GM12873 (cell line): ENCODE results near the gene SCGB1D2.

Experiments used
- TF ChIP-seq, protein P1 (sequence below): IDR thresholded peaks from 2 replicates; pipeline ENCODE4 v1.5.1; 2012; ENCODE audit warnings: low read depth, mild to moderate bottlenecking, moderate library complexity, low read length, control low read depth; ENCODE audit not compliant: insufficient read depth; ENCODE audit errors: missing control alignments

The SCGB1D2 gene

DNA sequence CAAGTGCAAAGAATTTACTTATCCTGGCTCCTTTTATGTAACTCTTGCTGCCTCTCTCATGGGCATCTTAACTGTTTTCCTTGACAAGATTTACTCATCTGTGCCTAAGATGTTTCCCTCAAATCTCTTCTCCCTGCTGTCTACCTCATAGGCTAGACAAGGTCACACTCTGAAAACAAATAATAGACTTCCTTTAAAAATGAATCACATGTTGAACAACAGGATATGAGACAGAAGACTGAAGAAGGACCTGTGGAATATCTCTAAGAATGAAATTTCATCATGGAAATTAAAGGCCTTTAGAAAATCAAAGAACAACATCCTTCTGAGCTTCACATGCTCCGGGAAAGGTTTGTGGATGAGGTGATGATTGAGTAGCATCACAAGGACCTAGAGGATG, 22.0 kb downstream of the SCGB1D2 start:
- TF ChIP-seq, protein P1, sequence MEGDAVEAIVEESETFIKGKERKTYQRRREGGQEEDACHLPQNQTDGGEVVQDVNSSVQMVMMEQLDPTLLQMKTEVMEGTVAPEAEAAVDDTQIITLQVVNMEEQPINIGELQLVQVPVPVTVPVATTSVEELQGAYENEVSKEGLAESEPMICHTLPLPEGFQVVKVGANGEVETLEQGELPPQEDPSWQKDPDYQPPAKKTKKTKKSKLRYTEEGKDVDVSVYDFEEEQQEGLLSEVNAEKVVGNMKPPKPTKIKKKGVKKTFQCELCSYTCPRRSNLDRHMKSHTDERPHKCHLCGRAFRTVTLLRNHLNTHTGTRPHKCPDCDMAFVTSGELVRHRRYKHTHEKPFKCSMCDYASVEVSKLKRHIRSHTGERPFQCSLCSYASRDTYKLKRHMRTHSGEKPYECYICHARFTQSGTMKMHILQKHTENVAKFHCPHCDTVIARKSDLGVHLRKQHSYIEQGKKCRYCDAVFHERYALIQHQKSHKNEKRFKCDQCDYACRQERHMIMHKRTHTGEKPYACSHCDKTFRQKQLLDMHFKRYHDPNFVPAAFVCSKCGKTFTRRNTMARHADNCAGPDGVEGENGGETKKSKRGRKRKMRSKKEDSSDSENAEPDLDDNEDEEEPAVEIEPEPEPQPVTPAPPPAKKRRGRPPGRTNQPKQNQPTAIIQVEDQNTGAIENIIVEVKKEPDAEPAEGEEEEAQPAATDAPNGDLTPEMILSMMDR: no peak

DNA sequence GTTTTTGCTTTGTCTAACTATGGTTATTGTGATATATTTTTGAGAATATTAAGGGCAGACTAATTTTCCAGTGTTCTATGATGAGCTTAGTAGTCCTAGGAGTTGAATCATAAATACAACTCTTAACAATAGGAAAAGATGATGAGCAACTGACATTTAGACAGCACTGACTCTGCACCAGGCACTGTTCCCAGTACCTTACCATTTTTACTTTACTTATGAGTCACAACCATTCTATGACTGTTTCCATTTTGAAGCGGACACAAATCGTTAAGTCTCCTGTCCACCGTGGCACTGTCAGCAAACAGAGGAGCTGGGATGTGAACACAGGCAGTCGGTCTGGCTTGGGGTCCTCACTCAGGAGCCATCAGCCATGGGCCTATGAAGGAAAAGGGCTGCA, 24.5 kb downstream of the SCGB1D2 start:
- TF ChIP-seq, protein P1: no peak

DNA sequence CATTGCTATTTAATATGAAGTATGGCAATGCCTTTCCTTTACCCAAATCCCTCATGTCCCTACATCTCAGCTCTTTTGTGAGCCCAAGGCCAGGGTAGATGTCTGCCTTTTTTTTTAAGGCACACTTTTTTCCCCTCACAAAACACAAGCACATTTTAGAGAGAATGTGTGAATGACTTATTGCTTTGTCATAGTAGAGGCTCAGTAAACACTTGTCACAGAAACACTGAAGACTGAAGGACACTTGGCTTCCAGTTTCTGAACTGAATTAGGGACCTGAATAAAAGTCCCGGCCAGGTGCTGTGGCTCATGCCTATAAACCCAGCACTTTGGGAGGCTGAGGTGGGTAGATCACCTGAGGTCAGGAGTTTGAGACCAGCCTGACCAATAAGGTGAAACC, 25.0 kb downstream of the SCGB1D2 start:
- TF ChIP-seq, protein P1: no peak

DNA sequence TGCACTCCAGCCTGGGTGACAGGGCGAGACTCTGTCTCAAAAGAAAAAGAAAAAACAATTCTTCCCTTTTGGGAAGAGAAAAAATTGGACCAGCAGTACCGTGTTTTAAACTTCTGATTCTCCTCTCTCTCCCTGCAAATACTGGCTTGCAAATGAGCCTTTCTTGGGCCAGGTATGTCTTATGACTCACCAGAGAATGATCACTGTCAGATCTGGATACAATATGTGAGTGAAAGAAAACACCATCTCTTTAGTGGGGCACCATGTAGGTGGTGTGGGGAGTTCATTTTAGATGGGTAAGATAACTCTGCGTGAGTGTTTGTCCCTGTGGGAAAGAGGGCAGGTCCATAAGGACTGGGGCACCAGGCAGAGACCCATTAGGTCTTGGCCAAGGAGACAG, 25.5 kb downstream of the SCGB1D2 start:
- TF ChIP-seq, protein P1: no peak

DNA sequence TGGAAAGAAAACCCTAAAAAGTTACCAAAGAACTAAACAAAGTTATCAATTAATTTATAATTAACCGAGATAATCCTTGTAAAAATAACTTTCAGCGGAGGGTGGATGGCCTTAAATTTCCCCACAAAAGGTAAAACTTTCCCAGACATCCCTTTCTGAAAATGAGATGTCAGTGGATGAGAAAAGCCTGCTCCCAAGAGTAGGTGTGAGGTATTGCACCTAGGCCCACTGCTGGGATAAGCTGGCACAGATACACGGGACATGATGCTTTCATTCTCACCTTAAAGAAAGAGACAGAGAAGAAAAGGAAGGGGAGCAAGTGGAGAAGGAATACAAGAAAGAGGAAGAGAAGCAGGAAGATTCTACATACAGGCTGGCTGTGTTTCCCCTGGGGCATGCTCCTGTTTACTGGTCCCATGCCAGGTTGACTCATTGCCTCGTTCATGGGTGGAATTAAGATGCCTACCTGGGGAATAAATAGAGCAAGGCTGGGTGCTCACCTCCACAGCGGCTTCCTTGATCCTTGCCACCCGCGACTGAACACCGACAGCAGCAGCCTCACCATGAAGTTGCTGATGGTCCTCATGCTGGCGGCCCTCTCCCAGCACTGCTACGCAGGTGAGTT, 27.7 kb downstream of the SCGB1D2 start, which contains the start of gene SCGB2A2:
Gene SCGB2A2 (plus strand): TSS at position 505 of the 625 bp plus-strand sequence. CDS start 59 bp downstream, at position 564.
- TF ChIP-seq, protein P1: peak; percentile 46

DNA sequence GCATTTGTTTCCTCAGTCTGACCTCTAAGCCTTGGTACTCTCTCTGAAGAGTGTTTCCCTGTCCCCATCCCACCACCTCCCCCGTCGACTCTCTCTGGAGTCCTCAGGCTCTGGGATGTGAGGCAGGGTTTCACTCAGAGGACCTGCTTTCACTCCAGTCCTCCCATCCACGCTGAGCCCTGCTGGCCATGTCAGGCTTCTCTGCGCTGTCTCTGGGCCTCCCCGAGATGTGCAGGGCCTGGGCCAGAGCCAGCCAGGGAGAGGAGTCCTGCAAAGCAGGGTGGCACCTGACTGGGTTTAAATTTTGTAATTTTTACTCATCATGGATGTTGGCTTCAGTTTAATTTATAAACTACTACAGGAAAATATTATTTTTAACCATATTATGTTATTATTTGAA, 31.2 kb downstream of the SCGB1D2 start:
- TF ChIP-seq, protein P1: no peak

DNA sequence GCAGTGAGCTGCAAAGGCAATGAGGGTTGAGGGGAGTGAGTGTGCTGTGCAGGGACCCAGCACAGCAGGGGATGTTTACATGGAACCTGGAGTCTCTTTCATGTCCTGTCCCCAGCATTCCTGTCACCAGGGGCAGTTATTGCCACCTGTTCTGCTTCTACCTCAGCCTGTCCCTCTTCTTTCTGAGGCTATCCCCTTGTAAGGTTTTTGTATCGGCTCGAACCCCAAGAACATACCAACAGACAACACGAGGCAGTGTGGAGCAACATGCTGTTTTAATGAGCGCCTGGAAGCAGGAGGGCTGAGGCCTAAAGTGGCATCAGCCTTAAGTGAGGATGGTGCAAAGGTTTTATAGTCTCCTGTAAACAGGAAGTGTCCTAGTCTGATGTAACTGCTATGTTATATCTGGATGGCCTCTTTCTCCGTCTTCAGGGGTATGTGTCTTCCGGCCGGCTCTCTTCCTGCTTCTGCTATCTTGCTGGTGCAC, 31.8 kb downstream of the SCGB1D2 start:
- TF ChIP-seq, protein P1: no peak

DNA sequence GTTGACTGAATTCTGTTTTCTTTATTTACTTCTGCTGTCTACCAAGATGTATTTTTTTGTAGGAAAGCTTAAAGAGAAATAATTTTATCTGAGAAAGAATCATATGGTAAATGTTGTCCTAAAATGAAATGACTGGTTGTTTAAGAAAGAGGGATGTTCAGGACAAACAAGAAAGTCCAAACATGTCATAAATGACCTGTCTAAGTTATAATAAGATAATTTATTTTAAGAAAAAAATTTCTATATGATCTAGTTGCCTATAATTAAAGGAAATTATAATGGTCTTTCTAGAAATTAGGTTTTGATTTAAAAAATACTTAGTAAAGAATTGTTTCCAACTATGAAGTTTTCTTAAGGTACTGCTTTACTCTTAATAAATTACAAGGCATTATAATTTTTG, 38.4 kb downstream of the SCGB1D2 start:
- TF ChIP-seq, protein P1: no peak
